ENCODE data around the gene STAG3. TPM values are rescaled to one million over a fixed set of nuclear protein-coding genes. Genes with fewer than 3 reads are reported as not detected.
"Not testable (repeated sequence)": the region's sequence is repeated elsewhere in the genome, so short reads cannot be mapped to it uniquely, and the experiment has no call there.

STAG3 gene
- total RNA-seq, 1 donor from 2014 or later, result not detected

- Histone ChIP-seq H3K27ac (no peak overlapping the region), H3K4me1 (peaks cover 30% of the 10 kb centered on the region)
- intact Hi-C loops (cut with DNase I), result no loop called here
Measured at GRCh38 chr7:100171840-100172239, 5.9 kb upstream of the STAG3 start.

DNA sequence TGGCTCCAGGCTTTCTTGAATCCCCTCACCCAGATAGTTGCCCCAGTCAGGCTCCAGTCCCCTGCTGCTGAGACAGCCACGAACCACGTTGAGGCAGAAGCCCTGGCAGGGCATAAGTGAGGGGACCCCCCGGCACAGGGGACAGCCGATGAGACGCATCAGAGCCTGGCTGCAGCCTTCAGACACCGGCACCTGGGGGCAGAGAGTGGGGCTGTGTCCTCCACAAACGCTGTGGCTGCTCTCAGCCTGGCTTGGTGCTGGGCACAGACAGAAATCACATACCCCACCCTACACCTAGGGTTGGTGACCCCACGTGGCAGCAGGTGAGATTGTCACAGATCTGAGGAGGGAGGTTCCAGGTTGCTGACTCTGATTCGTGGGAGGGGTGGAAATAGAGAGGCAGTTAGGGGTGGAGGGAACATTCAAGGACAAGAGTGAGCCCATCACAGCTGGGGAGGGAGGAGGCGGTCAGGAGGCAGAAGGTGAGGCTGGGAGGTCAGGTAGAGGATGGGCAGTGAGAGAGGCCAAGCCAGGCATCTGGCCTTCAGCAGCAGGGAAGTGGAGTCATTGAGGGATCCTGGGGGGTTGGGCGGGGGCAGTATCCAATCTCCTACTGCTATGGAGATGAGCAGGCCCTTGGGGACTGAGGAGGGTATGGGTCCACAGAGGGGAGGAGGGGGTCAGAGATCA lies 3.8 kb upstream of the STAG3 start:
- no peak for DNase-seq (ENCODE audit: extremely low spot score in 2 of 2)
- H3K4me3 ChIP-seq, result no peak overlapping the region
- no peak overlapping the region for H3K27ac ChIP-seq
- intact Hi-C loops (cut with DNase I), result no loop called here
- no peaks in the 10 kb centered on the region for H3K27me3 ChIP-seq
- TF ChIP-seq POLR2AphosphoS5 (IDR thresholded peaks at IDR 0.05; ENCODE audit: insufficient read depth in 1 of 2, low read depth in 1 of 2), result no peak
- TF ChIP-seq POLR2A (IDR thresholded peaks at IDR 0.05), result no peak
- TF ChIP-seq CTCF (IDR thresholded peaks at IDR 0.05), result no peak
- H3K4me1 ChIP-seq, result peaks cover 24% of the 10 kb centered on the region
- H3K36me3 ChIP-seq, result no peaks in the 10 kb centered on the region
- no peaks in the 10 kb centered on the region for H3K9me3 ChIP-seq

More at GRCh38 chr7:100171840-100172239, 5.9 kb upstream of the STAG3 start:
- H3K4me3 ChIP-seq, result peak overlapping the region; percentile 44 to 63
- TF ChIP-seq POLR2A (IDR thresholded peaks at IDR 0.05) (no peak), POLR2AphosphoS5 (IDR thresholded peaks at IDR 0.05; ENCODE audit: insufficient read depth in 1 of 2, low read depth in 1 of 2) (no peak), CTCF (IDR thresholded peaks at IDR 0.05) (no peak)
- H3K9me3 ChIP-seq, result no peaks in the 10 kb centered on the region
- no peak for DNase-seq (ENCODE audit: extremely low spot score in 2 of 2)
- no peaks in the 10 kb centered on the region for H3K36me3 ChIP-seq
- H3K27me3 ChIP-seq, result no peaks in the 10 kb centered on the region

- TF ChIP-seq POLR2AphosphoS5 (IDR thresholded peaks at IDR 0.05; ENCODE audit: insufficient read depth in 1 of 2, low read depth in 1 of 2) (no peak), POLR2A (IDR thresholded peaks at IDR 0.05) (no peak)
- H3K36me3 ChIP-seq, result no peaks in the 10 kb centered on the region
- no peak for DNase-seq (ENCODE audit: extremely low spot score in 2 of 2)
- no peak overlapping the region for H3K27ac ChIP-seq
- H3K9me3 ChIP-seq, result no peaks in the 10 kb centered on the region
- H3K4me3 ChIP-seq, result no peak overlapping the region
- intact Hi-C loops (cut with DNase I), result no loop called here
- H3K4me1 ChIP-seq, result peaks cover 20% of the 10 kb centered on the region
- H3K27me3 ChIP-seq, result no peaks in the 10 kb centered on the region
Measured at GRCh38 chr7:100174582-100174981, 3.1 kb upstream of the STAG3 start.

GRCh38 chr7:100175296-100175935 lies 2.3 kb upstream of the STAG3 start:
- Histone ChIP-seq H3K27me3 (no peaks in the 10 kb centered on the region), H3K4me1 (peaks cover 20% of the 10 kb centered on the region), H3K36me3 (no peaks in the 10 kb centered on the region), H3K27ac (no peak overlapping the region), H3K4me3 (no peak overlapping the region), H3K9me3 (no peaks in the 10 kb centered on the region)
- no peak for DNase-seq (ENCODE audit: extremely low spot score in 2 of 2)
- no peak for TF ChIP-seq POLR2A (IDR thresholded peaks at IDR 0.05)
- no peak for TF ChIP-seq CTCF (IDR thresholded peaks at IDR 0.05)
- no peak for TF ChIP-seq POLR2AphosphoS5 (IDR thresholded peaks at IDR 0.05; ENCODE audit: insufficient read depth in 1 of 2, low read depth in 1 of 2)
- intact Hi-C loops (cut with DNase I), result no loop called here

- H3K4me3 ChIP-seq, result peak overlapping the region; percentile 49 to 50
- H3K9me3 ChIP-seq, result no peaks in the 10 kb centered on the region
- TF ChIP-seq POLR2AphosphoS5 (IDR thresholded peaks at IDR 0.05; ENCODE audit: insufficient read depth in 1 of 2, low read depth in 1 of 2) (no peak), POLR2A (IDR thresholded peaks at IDR 0.05) (no peak), CTCF (IDR thresholded peaks at IDR 0.05) (no peak)
- H3K36me3 ChIP-seq, result no peaks in the 10 kb centered on the region
- H3K27ac ChIP-seq, result peak overlapping the region; percentile 46
- intact Hi-C loops (cut with DNase I), result no loop called here
- H3K4me1 ChIP-seq, result peaks cover 20% of the 10 kb centered on the region
- DNase-seq (ENCODE audit: extremely low spot score in 2 of 2), result no peak
- H3K27me3 ChIP-seq, result no peaks in the 10 kb centered on the region
Measured at GRCh38 chr7:100176096-100177044, 1.3 kb upstream of the STAG3 start.

DNA sequence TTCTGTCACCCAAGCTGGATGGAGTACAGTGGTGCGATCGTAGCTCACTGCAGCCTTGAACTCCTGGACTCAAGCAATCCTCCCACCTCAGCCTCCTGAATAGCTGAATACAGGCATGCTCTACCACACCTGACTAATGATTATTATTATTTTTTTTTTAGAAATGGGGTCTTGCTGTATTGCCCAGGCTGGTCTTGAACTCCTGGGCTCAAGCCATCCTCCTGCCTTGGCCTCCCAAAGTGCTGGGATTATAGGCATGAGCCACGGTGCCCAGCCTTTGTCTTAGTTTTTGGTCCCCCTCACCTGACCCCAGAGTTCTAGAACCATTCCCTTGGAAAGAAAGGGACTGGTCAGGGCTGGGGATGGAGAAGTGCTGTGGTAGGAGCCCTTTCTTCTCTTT lies 2.4 kb downstream of the STAG3 start:
- intact Hi-C loops (cut with DNase I); H3K27ac ChIP-seq; H3K9me3 ChIP-seq; H3K4me3 ChIP-seq; DNase-seq (ENCODE audit: extremely low spot score in 2 of 2); H3K36me3 ChIP-seq; H3K27me3 ChIP-seq: not testable (repeated sequence)
- H3K4me1 ChIP-seq, result peaks cover 14% of the 10 kb centered on the region

GRCh38 chr7:100182616-100183015 lies 4.9 kb downstream of the STAG3 start:
- H3K27me3 ChIP-seq; H3K36me3 ChIP-seq; H3K9me3 ChIP-seq; H3K4me3 ChIP-seq; H3K27ac ChIP-seq; H3K4me1 ChIP-seq; DNase-seq (ENCODE audit: extremely low spot score in 2 of 2); intact Hi-C loops (cut with DNase I): not testable (repeated sequence)

GRCh38 chr7:100183090-100183489 lies 5.4 kb downstream of the STAG3 start:
- H3K9me3 ChIP-seq; H3K36me3 ChIP-seq; H3K27ac ChIP-seq; intact Hi-C loops (cut with DNase I); H3K4me3 ChIP-seq; H3K27me3 ChIP-seq; H3K4me1 ChIP-seq; DNase-seq (ENCODE audit: extremely low spot score in 2 of 2): not testable (repeated sequence)
